IgD-negative memory B cell (primary cell): ENCODE results near the gene GPC5. TPM values are rescaled to one million over a fixed set of nuclear protein-coding genes. Genes with fewer than 3 reads are reported as not detected.
"Not testable (repeated sequence)": the region's sequence is repeated elsewhere in the genome, so short reads cannot be mapped to it uniquely, and the experiment has no call there.

Experiments used
- H3K27ac Mint-ChIP-seq, 3 donors: one replicate each; pipeline ENCODE4 v1.8.0; 2020 to 2022; ENCODE audit warnings: mild to moderate bottlenecking in 3 of 3, mixed read lengths in 3 of 3, moderate library complexity in 1 of 3
- H3K27me3 Mint-ChIP-seq: one replicate; pipeline ENCODE4 v1.8.0; 2021; ENCODE audit warnings: mixed read lengths
- H3K36me3 Mint-ChIP-seq: one replicate; pipeline ENCODE4 v1.8.0; 2020; ENCODE audit warnings: mild to moderate bottlenecking, mixed read lengths
- H3K4me1 Mint-ChIP-seq, 3 donors: one replicate each; pipeline ENCODE4 v1.8.0; 2020 to 2022; ENCODE audit warnings: mixed read lengths in 3 of 3, mild to moderate bottlenecking in 1 of 3
- H3K4me3 Mint-ChIP-seq, 4 donors: one replicate each; pipeline ENCODE4 v1.8.0; 2020 to 2022; ENCODE audit warnings: mild to moderate bottlenecking in 4 of 4, mixed read lengths in 4 of 4, moderate library complexity in 3 of 4
- H3K9me3 Mint-ChIP-seq, 3 donors: one replicate each; pipeline ENCODE4 v1.8.0; 2020 to 2021; ENCODE audit warnings: mixed read lengths in 3 of 3, mild to moderate bottlenecking in 1 of 3
- polyA plus RNA-seq: library from polyadenylated mRNA; unstranded; fragments of 300-500 nt; fragmentation: Illumina TruSeq; gene quantifications from one replicate; pipeline ENCODE4 v1.2.3, GENCODE V29; 2021

GPC5 gene
- polyA plus RNA-seq, 1 donor from 2014 or later: 0.24 TPM

- Mint-ChIP-seq H3K9me3 (peaks cover 3 to 8% (median 3%) of the 10 kb centered on the region in 3 donors), H3K36me3 (peaks cover 2% of the 10 kb centered on the region), H3K27me3 (no peaks in the 10 kb centered on the region), H3K4me1 (no peaks in the 10 kb centered on the region), H3K4me3 (no peak overlapping the region), H3K27ac (no peak overlapping the region)
Observed at GRCh38 chr13:91893040-91893439, 494.6 kb downstream of the GPC5 start.

GRCh38 chr13:91894316-91894715 lies 495.9 kb downstream of the GPC5 start:
- Mint-ChIP-seq H3K9me3 (peaks cover 2 to 8% (median 3%) of the 10 kb centered on the region in 3 donors), H3K4me3 (no peak overlapping the region), H3K36me3 (peaks cover 2% of the 10 kb centered on the region), H3K27ac (no peak overlapping the region), H3K27me3 (no peaks in the 10 kb centered on the region), H3K4me1 (no peaks in the 10 kb centered on the region)

GRCh38 chr13:91896547-91896946 lies 498.1 kb downstream of the GPC5 start:
- Mint-ChIP-seq H3K4me1 (no peaks in the 10 kb centered on the region), H3K9me3 (peaks cover 2 to 4% (median 3%) of the 10 kb centered on the region in 3 donors), H3K27me3 (no peaks in the 10 kb centered on the region), H3K4me3 (no peak overlapping the region), H3K36me3 (peaks cover 2% of the 10 kb centered on the region), H3K27ac (no peak overlapping the region)

- not testable (repeated sequence) for H3K9me3 Mint-ChIP-seq, H3K4me3 Mint-ChIP-seq, H3K4me1 Mint-ChIP-seq, H3K27me3 Mint-ChIP-seq, H3K27ac Mint-ChIP-seq, H3K36me3 Mint-ChIP-seq
Observed at GRCh38 chr13:91898986-91899385, 500.6 kb downstream of the GPC5 start.

DNA sequence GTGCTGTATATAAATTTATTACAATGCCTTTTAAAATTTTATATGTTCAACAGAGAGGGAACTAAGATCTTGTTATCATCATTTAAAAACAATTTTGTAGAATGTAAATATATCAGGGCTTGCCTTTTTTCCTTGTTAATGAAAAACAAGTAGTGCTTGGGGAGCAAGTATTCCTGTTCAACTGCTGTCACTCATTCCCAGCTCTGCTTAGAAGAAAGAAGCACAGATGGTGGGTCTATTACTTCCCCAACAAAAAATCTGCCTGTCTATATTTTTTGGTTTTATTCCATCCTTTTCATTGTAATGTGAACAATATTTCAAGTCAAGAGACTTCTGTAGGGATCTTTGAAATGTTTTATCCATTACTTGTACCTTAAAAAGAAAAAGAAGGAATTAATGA lies 503.9 kb downstream of the GPC5 start:
- Mint-ChIP-seq H3K27ac (no peak overlapping the region), H3K36me3 (no peaks in the 10 kb centered on the region), H3K27me3 (no peaks in the 10 kb centered on the region), H3K4me3 (no peak overlapping the region), H3K9me3 (peaks cover 1 to 4% (median 2%) of the 10 kb centered on the region in 3 donors), H3K4me1 (peaks cover 0 to 1% (median 1%) of the 10 kb centered on the region in 3 donors)

DNA sequence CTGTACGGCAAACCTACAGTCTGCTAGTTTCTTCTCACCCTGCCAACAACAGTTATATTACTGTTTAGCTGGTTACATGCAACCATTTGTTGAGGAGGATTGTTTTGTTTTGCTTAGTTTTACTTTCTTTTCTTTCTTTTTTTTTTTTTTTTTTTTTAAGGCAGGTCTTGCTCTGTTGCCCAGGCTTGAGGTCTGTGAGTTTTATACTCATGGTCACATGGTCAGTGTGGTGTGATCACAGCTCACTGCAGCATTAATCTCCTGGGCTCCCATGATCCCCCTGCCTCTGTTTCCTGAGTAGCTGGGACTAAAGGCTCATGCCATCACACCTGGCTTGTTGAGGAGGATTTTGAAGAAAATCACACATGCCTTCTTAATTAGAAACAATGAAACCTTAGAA lies 505.6 kb downstream of the GPC5 start:
- Mint-ChIP-seq H3K4me1 (peaks cover 0 to 1% (median 1%) of the 10 kb centered on the region in 3 donors), H3K36me3 (no peaks in the 10 kb centered on the region), H3K9me3 (peaks cover 0 to 4% (median 2%) of the 10 kb centered on the region in 3 donors), H3K27me3 (no peaks in the 10 kb centered on the region), H3K4me3 (no peak overlapping the region), H3K27ac (no peak overlapping the region)

DNA sequence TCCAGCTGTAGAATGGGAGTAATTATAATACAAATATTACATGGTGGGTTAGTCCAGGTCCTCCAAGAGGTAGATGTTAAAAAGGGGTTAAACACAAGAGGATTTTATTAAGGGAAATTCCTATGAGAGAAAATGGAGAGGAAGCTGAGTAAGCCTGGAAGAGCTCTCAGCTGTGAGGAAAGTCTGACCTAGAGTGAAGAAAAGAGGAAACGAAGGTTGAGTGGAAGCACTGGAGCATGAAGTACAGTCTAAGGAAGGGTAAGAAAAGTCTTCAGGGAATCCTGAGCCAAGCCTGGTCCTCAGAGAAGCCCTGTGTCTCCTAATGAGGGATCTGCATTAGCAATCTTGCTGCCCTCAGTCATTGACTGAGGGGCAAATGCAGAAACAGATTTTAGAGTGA lies 506.2 kb downstream of the GPC5 start:
- peaks cover 0 to 1% (median 1%) of the 10 kb centered on the region in 3 donors for H3K4me1 Mint-ChIP-seq
- no peak overlapping the region for H3K4me3 Mint-ChIP-seq
- H3K27ac Mint-ChIP-seq: no peak overlapping the region
- H3K27me3 Mint-ChIP-seq: no peaks in the 10 kb centered on the region
- H3K36me3 Mint-ChIP-seq: no peaks in the 10 kb centered on the region
- H3K9me3 Mint-ChIP-seq: peaks cover 0 to 4% (median 2%) of the 10 kb centered on the region in 3 donors

GRCh38 chr13:91907398-91907797 lies 509.0 kb downstream of the GPC5 start:
- Mint-ChIP-seq H3K4me1 (peaks cover 0 to 1% (median 1%) of the 10 kb centered on the region in 3 donors), H3K9me3 (peaks cover 0 to 8% (median 2%) of the 10 kb centered on the region in 3 donors), H3K27me3 (no peaks in the 10 kb centered on the region), H3K4me3 (no peak overlapping the region), H3K27ac (no peak overlapping the region), H3K36me3 (no peaks in the 10 kb centered on the region)

DNA sequence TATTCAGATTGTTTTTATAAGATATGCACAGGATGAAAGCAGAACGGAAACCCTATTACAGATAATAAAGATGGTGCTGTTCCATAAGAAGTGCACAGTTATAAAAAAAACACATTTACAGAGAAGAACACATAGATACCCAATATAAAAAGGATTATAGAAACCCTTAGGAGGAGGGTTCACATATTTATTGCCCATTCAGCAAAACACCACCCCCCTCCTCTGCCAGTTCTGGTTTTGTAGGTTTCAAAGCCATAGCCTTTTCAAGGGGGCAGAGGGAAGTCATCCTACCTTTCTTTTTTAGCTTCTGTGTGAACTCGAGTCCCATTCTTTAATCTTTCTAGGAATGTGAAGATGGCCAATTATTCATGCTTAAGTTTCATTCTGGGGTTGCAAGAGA lies 511.2 kb downstream of the GPC5 start:
- Mint-ChIP-seq H3K27me3 (no peaks in the 10 kb centered on the region), H3K27ac (no peak overlapping the region), H3K9me3 (peaks cover 0 to 4% (median 2%) of the 10 kb centered on the region in 3 donors), H3K36me3 (no peaks in the 10 kb centered on the region), H3K4me3 (no peak overlapping the region), H3K4me1 (peaks cover 0 to 1% (median under 1%) of the 10 kb centered on the region in 3 donors)

DNA sequence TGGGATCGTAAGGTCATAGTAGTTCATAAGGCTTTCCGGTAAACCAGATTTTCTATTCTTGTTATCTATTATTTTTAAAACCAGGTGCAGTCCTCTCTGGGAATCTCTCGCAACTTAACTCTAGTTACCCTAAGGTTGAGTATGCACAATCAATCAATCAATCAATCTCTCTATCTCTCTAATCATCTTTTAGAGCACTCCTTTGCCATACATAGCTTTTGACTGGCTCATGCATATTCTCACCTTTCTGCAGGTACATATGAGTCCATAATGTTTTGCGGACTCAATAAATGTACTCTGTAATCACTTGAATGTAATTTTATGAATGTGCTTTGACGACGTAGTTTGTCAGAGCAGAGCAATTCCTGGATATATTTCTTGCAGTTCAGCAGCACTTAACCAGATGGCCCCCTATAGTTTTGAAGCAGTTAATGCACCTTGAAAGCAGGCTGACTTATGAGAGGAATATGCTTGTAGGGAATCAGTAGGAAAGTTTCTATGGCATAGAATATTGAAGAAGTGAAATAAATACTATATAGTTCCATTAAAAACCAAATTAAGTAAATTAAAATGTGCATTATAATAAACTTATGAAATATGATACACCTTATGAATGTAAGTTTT lies 524.7 kb downstream of the GPC5 start:
- Mint-ChIP-seq H3K9me3 (peaks cover 3 to 4% (median 3%) of the 10 kb centered on the region in 3 donors), H3K27me3 (no peaks in the 10 kb centered on the region), H3K27ac (no peak overlapping the region), H3K4me1 (no peaks in the 10 kb centered on the region), H3K36me3 (no peaks in the 10 kb centered on the region), H3K4me3 (no peak overlapping the region)

DNA sequence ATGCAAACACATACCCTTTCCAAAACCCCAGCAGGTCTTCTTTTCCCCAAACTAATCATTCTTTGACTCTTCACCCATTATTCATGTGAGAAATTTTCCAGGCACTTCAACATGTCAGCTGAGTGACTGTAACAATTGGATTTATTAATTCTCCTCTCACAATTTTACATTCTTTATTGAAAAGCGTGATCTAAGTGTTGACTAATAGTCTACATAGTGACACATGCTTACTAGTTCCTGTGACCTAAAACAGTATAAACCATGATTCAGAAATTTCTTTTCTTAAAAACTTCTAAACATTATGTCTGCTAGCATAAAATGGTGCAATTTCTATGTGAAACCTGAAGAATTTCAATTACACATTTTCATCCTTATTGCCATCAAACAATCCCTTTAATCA lies 532.3 kb downstream of the GPC5 start:
- Mint-ChIP-seq H3K9me3 (peaks cover 0 to 3% (median 0%) of the 10 kb centered on the region in 3 donors), H3K27me3 (no peaks in the 10 kb centered on the region), H3K27ac (no peak overlapping the region), H3K4me3 (no peak overlapping the region), H3K36me3 (no peaks in the 10 kb centered on the region), H3K4me1 (no peaks in the 10 kb centered on the region)

DNA sequence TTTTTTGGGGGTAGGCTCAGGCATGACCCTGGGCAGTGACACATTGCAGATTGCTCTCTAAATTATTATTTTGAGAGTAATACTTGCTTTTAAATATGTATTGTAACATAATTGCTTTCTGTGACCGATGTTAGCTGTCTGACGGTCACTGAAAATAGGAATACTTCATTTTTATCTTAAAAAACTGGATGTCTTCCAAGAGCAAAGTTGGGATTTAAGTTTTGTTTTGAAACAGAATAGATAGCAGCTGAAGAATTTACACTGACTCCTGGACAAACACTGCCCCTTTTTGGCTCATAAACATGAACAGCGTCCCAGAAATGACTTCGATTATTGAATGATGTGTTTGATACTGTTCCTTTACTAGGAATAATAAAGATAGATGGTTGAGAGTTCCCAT lies 535.9 kb downstream of the GPC5 start:
- no peaks in the 10 kb centered on the region for H3K4me1 Mint-ChIP-seq
- no peaks in the 10 kb centered on the region for H3K36me3 Mint-ChIP-seq
- H3K27ac Mint-ChIP-seq: no peak overlapping the region
- no peaks in the 10 kb centered on the region for H3K27me3 Mint-ChIP-seq
- peaks cover 0 to 4% (median 2%) of the 10 kb centered on the region in 3 donors for H3K9me3 Mint-ChIP-seq
- no peak overlapping the region for H3K4me3 Mint-ChIP-seq

DNA sequence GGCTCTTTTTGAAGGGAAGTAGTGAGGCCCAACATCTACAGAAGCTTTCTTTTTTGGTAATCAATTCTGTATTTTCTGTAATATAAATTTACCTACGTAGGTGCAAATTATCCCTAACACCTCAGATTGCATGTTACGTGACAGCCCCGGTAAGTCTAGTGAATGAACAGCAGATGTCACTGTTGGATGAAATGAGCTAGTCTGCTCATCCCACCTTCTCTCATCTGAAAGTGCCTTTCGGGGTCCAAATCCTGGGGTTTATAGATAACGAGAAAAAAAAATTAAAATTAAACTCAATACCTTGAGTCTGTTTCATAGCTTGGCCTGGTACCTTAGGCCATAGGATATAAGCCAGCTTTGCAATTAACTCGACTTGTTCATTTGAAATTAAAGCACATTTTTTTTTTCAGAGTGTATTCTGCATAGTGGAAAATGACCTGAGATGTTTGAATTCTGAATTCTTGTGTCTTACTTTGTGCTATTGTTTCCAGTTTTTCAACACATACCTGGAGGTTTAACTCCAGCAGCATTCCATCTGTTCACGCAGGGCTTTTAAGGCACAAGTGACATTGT lies 548.2 kb downstream of the GPC5 start:
- Mint-ChIP-seq H3K4me3 (no peak overlapping the region), H3K27me3 (no peaks in the 10 kb centered on the region), H3K27ac (no peak overlapping the region), H3K9me3 (peaks cover 0 to 3% (median 0%) of the 10 kb centered on the region in 3 donors), H3K4me1 (no peaks in the 10 kb centered on the region), H3K36me3 (peaks cover 3% of the 10 kb centered on the region)

- Mint-ChIP-seq H3K27ac (no peak overlapping the region), H3K4me1 (no peaks in the 10 kb centered on the region), H3K36me3 (no peaks in the 10 kb centered on the region), H3K27me3 (no peaks in the 10 kb centered on the region), H3K4me3 (no peak overlapping the region), H3K9me3 (peaks cover 0 to 6% (median 2%) of the 10 kb centered on the region in 3 donors)
Observed at GRCh38 chr13:91948736-91949135, 550.3 kb downstream of the GPC5 start.

GRCh38 chr13:91950803-91951202 lies 552.4 kb downstream of the GPC5 start:
- Mint-ChIP-seq H3K36me3 (no peaks in the 10 kb centered on the region), H3K9me3 (peaks cover 0 to 4% (median 3%) of the 10 kb centered on the region in 3 donors), H3K4me3 (no peak overlapping the region), H3K4me1 (no peaks in the 10 kb centered on the region), H3K27me3 (no peaks in the 10 kb centered on the region), H3K27ac (no peak overlapping the region)
